Endothelial cell of umbilical vein (primary cell): Measurements from ENCODE around the gene DIDO1. TPM values are rescaled to one million over a fixed set of nuclear protein-coding genes. Genes with fewer than 3 reads are reported as not detected.

ENCODE experiments used
- BruUV-seq: library from RNA; stranded (reverse); fragments of 400-500 nt; replicated peaks from 2 replicates; lab custom pipeline; 2021; lab: Mats Ljungman, UMichigan
- CTCF ChIA-PET: fragments of 300-600, 350-600 bp; sonication (Branson Sonifier 250); formaldehyde crosslinking; loops from one replicate; lab custom pipeline; 2021; ENCODE audit warnings: antibody characterized with exemption, inconsistent platforms; lab: Charles Lee
- POLR2A ChIA-PET: fragments of 300-600, 350-600 bp; sonication (Branson Sonifier 250); formaldehyde crosslinking; loops from one replicate; lab custom pipeline; 2021; ENCODE audit warnings: antibody characterized with exemption, inconsistent platforms; lab: Charles Lee
- DNase-seq: peaks from one replicate; pipeline ENCODE4 v3.0.0-alpha.2; 2011; ENCODE audit warnings: low read depth, low spot score
- FAIRE-seq: peaks from 2 replicates; lab custom pipeline; 2011; peaks lifted over from hg19 to GRCh38; lab: Jason Lieb, UNC
- H2AFZ ChIP-seq: 2 replicates; pipeline ENCODE4 v1.6.0; 2012; ENCODE audit warnings: low read depth, low read length, control low read depth, inconsistent platforms
- H3K27ac ChIP-seq: 2 replicates; pipeline ENCODE4 v1.5.1; 2011; ENCODE audit warnings: low read depth, mild to moderate bottlenecking, control low read depth, low read length, moderate library complexity; ENCODE audit not compliant: insufficient read depth
- H3K27me3 ChIP-seq, 2 experiments: 2 replicates each; pipeline versions ENCODE4 v1.6.0 to v1.6.1; 2011; ENCODE audit warnings: low read length in 2 of 2, mixed read lengths in 1 of 2; ENCODE audit not compliant: control insufficient read depth in 2 of 2, insufficient read depth in 2 of 2
- H3K36me3 ChIP-seq, 2 experiments: 2 replicates in 1 of 2; 3 replicates in 1 of 2; pipeline ENCODE4 v1.5.1; 2011; ENCODE audit warnings: low read length in 2 of 2, mild to moderate bottlenecking in 1 of 2, moderate library complexity in 1 of 2; ENCODE audit not compliant: control insufficient read depth in 2 of 2, insufficient read depth in 2 of 2; ENCODE audit errors: extremely low read depth in 1 of 2
- H3K4me1 ChIP-seq: 3 replicates; pipeline ENCODE4 v1.5.1; 2011; ENCODE audit warnings: mild to moderate bottlenecking, low read length; ENCODE audit not compliant: control insufficient read depth, insufficient read depth; ENCODE audit errors: extremely low read depth
- H3K4me2 ChIP-seq: 2 replicates; pipeline ENCODE4 v1.6.1; 2011; ENCODE audit warnings: low read length, control low read depth, mixed read lengths; ENCODE audit not compliant: insufficient read depth
- H3K4me3 ChIP-seq, 3 experiments: fragments of 200-600 bp in 1 of 3; sonication (generic), shearing (Covaris generic) in 1 of 3; replicated peaks in 1 of 3; 2 replicates each; pipeline ENCODE4 v1.5.1; 2011 to 2016; ENCODE audit warnings: control low read depth in 3 of 3, low read length in 3 of 3, mild to moderate bottlenecking in 2 of 3, inconsistent platforms in 1 of 3, low read depth in 1 of 3, moderate library complexity in 1 of 3; ENCODE audit not compliant: insufficient read depth in 1 of 3
- H3K79me2 ChIP-seq: 2 replicates; pipeline ENCODE4 v1.6.0; 2012; ENCODE audit warnings: low read length, inconsistent platforms; ENCODE audit not compliant: control insufficient read depth, insufficient read depth
- H3K9ac ChIP-seq: replicated peaks from 2 replicates; pipeline ENCODE3; 2011; ENCODE audit warnings: low read length, control low read depth; ENCODE audit not compliant: insufficient read depth; ENCODE audit errors: extremely low read depth
- H3K9me1 ChIP-seq: replicated peaks from 3 replicates; pipeline ENCODE4 v1.6.0; 2011; ENCODE audit warnings: mild to moderate bottlenecking, low read length; ENCODE audit not compliant: control insufficient read depth, insufficient read depth; ENCODE audit errors: extremely low read depth
- H3K9me3 ChIP-seq: replicated peaks from 2 replicates; pipeline ENCODE4 v1.5.1; 2012; ENCODE audit warnings: low read length, inconsistent platforms; ENCODE audit not compliant: control insufficient read depth, insufficient read depth
- H4K20me1 ChIP-seq: replicated peaks from 2 replicates; pipeline ENCODE3; 2011; ENCODE audit warnings: mild to moderate bottlenecking, low read length; ENCODE audit not compliant: control insufficient read depth, insufficient read depth; ENCODE audit errors: extremely low read depth
- EZH2 ChIP-seq: IDR thresholded peaks from 2 replicates; pipeline ENCODE4 v1.6.1; 2012; ENCODE audit warnings: borderline replicate concordance, low read depth, mild to moderate bottlenecking, moderate library complexity, low read length, inconsistent platforms; ENCODE audit not compliant: severe bottlenecking
- MAX ChIP-seq: IDR thresholded peaks from 2 replicates; pipeline ENCODE4 v1.6.1; 2011; ENCODE audit not compliant: insufficient read depth, insufficient read length
- POLR2A ChIP-seq: IDR thresholded peaks from 2 replicates; pipeline ENCODE4 v1.6.1; 2012; ENCODE audit warnings: low read depth, mild to moderate bottlenecking, control low read depth, low read length
- dilution Hi-C: fragments of 300-500 bp; cut with MboI; formaldehyde crosslinking; loops from one replicate; pipeline ENCODE4 v1.15.0; 2019; ENCODE audit warnings: low sequenced_read_pairs; ENCODE audit not compliant: extremely low pct_ligation_motif_present
- intact Hi-C: fragments of 100-400 bp; cut with micrococcal nuclease; formaldehyde crosslinking; loops from one replicate; pipeline ENCODE4 v1.10.0; 2022
- polyA plus RNA-seq, 4 experiments: library from polyadenylated mRNA; depleted of rRNA in 3 of 4; stranded (reverse) in 3 of 4; unstranded in 1 of 4; fragments of >200 nt; gene quantifications; 2 replicates each; pipeline versions ENCODE4 v1.2.1 to v1.2.3, GENCODE V29; 2011 to 2012; ENCODE audit warnings: missing spikeins in 1 of 4
- total RNA-seq: library from RNA; stranded (reverse); gene quantifications from 2 replicates; pipeline ENCODE4 v1.2.3, GENCODE V29; 2021

Gene DIDO1
- total and polyA plus RNA-seq, 2 donors (not counting 3 experiments of a cell fraction or from before 2014, with no cell fraction given), result 22.1 to 51.2 TPM

- dilution Hi-C loops, result no loop called here
- BruUV-seq, result no TSS peak
- no peaks in the 10 kb centered on the region for H3K9me1 ChIP-seq
- peak; percentile 69 for DNase-seq
- peak overlapping the region; percentile 88 for H3K4me2 ChIP-seq
- H3K9ac ChIP-seq, result peak overlapping the region; percentile 15
- TF ChIP-seq POLR2A (peak; percentile 38), EZH2 (no peak), MAX (no peak)
- H3K9me3 ChIP-seq, result no peaks in the 10 kb centered on the region
- H3K27ac ChIP-seq, result peak overlapping the region; percentile 37
- intact Hi-C loops, result loop anchor here (1.0 kb wide), 1 partner anchor 18 kb away; no protein-coding TSS in a partner anchor
- H3K4me1 ChIP-seq, result peaks cover 20% of the 10 kb centered on the region
- peak overlapping the region in 2 of 3 experiments; percentile 48 to 60 for H3K4me3 ChIP-seq
- CTCF ChIA-PET, result interaction anchor here (0.8 to 2.4 kb wide), 12 partner anchors 9 to 86 kb away, joined by 3 to 16 read pairs (median 4); partner anchors contain the start of gene GID8
- POLR2A ChIA-PET, result interaction anchor here (0.6 to 0.8 kb wide), 2 partner anchors 48 to 570 kb away, joined by 4 read pairs; no protein-coding TSS in a partner anchor
- peaks cover 0 to 10% of the 10 kb centered on the region in 2 experiments for H3K36me3 ChIP-seq
- H4K20me1 ChIP-seq, result no peaks in the 10 kb centered on the region
- H2AFZ ChIP-seq, result peak overlapping the region; percentile 56
- FAIRE-seq, result peak; percentile 81
- H3K27me3 ChIP-seq, result no peaks in the 10 kb centered on the region
- H3K79me2 ChIP-seq, result peaks cover 33% of the 10 kb centered on the region
These were observed 27.8 kb upstream of the DIDO1 start for GRCh38 chr20:62953839-62954703.
